ENCODE results near the gene SLC4A4. TPM values are rescaled to one million over a fixed set of nuclear protein-coding genes. Genes with fewer than 3 reads are reported as not detected.

SLC4A4 gene
- total and polyA plus RNA-seq, 8 donors: 17.0 to 55.9 (median 46.0) TPM

GRCh38 chr4:71532407-71532806 is 193.6 kb downstream of the SLC4A4 start:
- no peak overlapping the region for H3K4me3 ChIP-seq
- no peak for ATAC-seq
- H3K27ac ChIP-seq: no peak overlapping the region
- H3K27me3 ChIP-seq: no peaks in the 10 kb centered on the region
- intact Hi-C loops (cut with DNase I): no loop called here
- H3K36me3 ChIP-seq: no peaks in the 10 kb centered on the region
- DNase-seq: no peak
- TF ChIP-seq CTCF (IDR thresholded peaks at IDR 0.05): no peak
- H3K9me3 ChIP-seq: no peaks in the 10 kb centered on the region
- no peaks in the 10 kb centered on the region for H3K4me1 ChIP-seq

GRCh38 chr4:71533121-71533520 is 194.3 kb downstream of the SLC4A4 start:
- Histone ChIP-seq H3K27me3 (no peaks in the 10 kb centered on the region), H3K9me3 (no peaks in the 10 kb centered on the region), H3K4me3 (no peak overlapping the region), H3K4me1 (no peaks in the 10 kb centered on the region), H3K27ac (no peak overlapping the region), H3K36me3 (no peaks in the 10 kb centered on the region)
- TF ChIP-seq CTCF (IDR thresholded peaks at IDR 0.05): no peak
- ATAC-seq (no peak), DNase-seq (no peak)
- intact Hi-C loops (cut with DNase I): no loop called here

- H3K27ac ChIP-seq: no peak overlapping the region
- DNase-seq: no peak
- no peaks in the 10 kb centered on the region for H3K27me3 ChIP-seq
- H3K9me3 ChIP-seq: no peaks in the 10 kb centered on the region
- ATAC-seq: no peak
- no peak for TF ChIP-seq CTCF (IDR thresholded peaks at IDR 0.05)
- no peaks in the 10 kb centered on the region for H3K36me3 ChIP-seq
- H3K4me3 ChIP-seq: no peak overlapping the region
- intact Hi-C loops (cut with DNase I): no loop called here
- H3K4me1 ChIP-seq: no peaks in the 10 kb centered on the region
These were observed 198.8 kb downstream of the SLC4A4 start for GRCh38 chr4:71537551-71538065.

- Histone ChIP-seq H3K4me3 (no peak overlapping the region), H3K27me3 (no peaks in the 10 kb centered on the region), H3K9me3 (no peaks in the 10 kb centered on the region), H3K36me3 (no peaks in the 10 kb centered on the region), H3K4me1 (no peaks in the 10 kb centered on the region), H3K27ac (no peak overlapping the region)
- intact Hi-C loops (cut with DNase I): no loop called here
- DNase-seq: no peak
- no peak for TF ChIP-seq CTCF (IDR thresholded peaks at IDR 0.05)
- ATAC-seq: no peak
These were observed 199.7 kb downstream of the SLC4A4 start for GRCh38 chr4:71538528-71538927.

- no peaks in the 10 kb centered on the region for H3K36me3 ChIP-seq
- DNase-seq: no peak
- no peaks in the 10 kb centered on the region for H3K27me3 ChIP-seq
- H3K4me3 ChIP-seq: no peak overlapping the region
- H3K27ac ChIP-seq: no peak overlapping the region
- no peaks in the 10 kb centered on the region for H3K4me1 ChIP-seq
- no peak for TF ChIP-seq CTCF (IDR thresholded peaks at IDR 0.05)
- ATAC-seq: no peak
- intact Hi-C loops (cut with DNase I): no loop called here
- H3K9me3 ChIP-seq: no peaks in the 10 kb centered on the region
These were observed 202.0 kb downstream of the SLC4A4 start for GRCh38 chr4:71540749-71541269.

Data from left lung (tissue), 10 donors.